ENCODE data around the gene FOLR2.
"Not testable (repeated sequence)": the region's sequence is repeated elsewhere in the genome, so short reads cannot be mapped to it uniquely, and the experiment has no call there.

DNA sequence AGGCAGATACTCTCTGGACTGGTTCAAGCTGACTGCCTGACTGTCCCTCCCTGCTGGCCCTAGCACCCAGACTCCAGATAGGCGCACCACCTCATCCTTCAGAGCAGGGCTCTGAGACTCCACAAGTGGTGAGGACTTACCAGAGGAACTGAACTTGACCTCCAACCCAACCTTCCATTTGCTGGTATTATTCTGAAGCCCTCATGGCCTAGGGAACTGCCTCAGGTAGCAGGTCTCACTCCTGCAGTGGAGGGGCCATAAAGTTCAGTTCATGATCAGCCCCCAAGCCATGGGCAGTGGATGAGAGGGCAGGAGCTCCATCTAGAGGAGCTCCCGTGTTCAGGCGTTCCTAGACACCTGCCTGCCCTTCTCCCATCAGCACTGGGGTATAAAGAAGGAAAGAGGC, 35.0 kb upstream of the FOLR2 start:
- TF ChIP-seq, protein P1, sequence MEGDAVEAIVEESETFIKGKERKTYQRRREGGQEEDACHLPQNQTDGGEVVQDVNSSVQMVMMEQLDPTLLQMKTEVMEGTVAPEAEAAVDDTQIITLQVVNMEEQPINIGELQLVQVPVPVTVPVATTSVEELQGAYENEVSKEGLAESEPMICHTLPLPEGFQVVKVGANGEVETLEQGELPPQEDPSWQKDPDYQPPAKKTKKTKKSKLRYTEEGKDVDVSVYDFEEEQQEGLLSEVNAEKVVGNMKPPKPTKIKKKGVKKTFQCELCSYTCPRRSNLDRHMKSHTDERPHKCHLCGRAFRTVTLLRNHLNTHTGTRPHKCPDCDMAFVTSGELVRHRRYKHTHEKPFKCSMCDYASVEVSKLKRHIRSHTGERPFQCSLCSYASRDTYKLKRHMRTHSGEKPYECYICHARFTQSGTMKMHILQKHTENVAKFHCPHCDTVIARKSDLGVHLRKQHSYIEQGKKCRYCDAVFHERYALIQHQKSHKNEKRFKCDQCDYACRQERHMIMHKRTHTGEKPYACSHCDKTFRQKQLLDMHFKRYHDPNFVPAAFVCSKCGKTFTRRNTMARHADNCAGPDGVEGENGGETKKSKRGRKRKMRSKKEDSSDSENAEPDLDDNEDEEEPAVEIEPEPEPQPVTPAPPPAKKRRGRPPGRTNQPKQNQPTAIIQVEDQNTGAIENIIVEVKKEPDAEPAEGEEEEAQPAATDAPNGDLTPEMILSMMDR (conservative IDR thresholded peaks at IDR 0.05; ENCODE audit: low read depth in 2 of 2), result peak; percentile 50 to 70
- TF ChIP-seq ZNF114 (CRISPR knock-in tag; IDR thresholded peaks at IDR 0.05); EZH2phosphoT487 (IDR thresholded peaks at IDR 0.05; ENCODE audit: unreplicated experiment); POLR2AphosphoS5 (IDR thresholded peaks at IDR 0.05; ENCODE audit: low read depth); EZH2 (IDR thresholded peaks at IDR 0.05; ENCODE audit: low read depth, unreplicated experiment); JUNB (IDR thresholded peaks at IDR 0.05; ENCODE audit: unreplicated experiment); NANOG (IDR thresholded peaks at IDR 0.05; ENCODE audit: borderline replicate concordance); ZNF331 (CRISPR knock-in tag; IDR thresholded peaks at IDR 0.05; ENCODE audit: low read depth); CREB1 (CRISPR knock-in tag; IDR thresholded peaks at IDR 0.05; ENCODE audit: low read depth); STAT1 (IDR thresholded peaks at IDR 0.05; ENCODE audit: unreplicated experiment): not testable (repeated sequence)
- TF ChIP-seq, protein P2, sequence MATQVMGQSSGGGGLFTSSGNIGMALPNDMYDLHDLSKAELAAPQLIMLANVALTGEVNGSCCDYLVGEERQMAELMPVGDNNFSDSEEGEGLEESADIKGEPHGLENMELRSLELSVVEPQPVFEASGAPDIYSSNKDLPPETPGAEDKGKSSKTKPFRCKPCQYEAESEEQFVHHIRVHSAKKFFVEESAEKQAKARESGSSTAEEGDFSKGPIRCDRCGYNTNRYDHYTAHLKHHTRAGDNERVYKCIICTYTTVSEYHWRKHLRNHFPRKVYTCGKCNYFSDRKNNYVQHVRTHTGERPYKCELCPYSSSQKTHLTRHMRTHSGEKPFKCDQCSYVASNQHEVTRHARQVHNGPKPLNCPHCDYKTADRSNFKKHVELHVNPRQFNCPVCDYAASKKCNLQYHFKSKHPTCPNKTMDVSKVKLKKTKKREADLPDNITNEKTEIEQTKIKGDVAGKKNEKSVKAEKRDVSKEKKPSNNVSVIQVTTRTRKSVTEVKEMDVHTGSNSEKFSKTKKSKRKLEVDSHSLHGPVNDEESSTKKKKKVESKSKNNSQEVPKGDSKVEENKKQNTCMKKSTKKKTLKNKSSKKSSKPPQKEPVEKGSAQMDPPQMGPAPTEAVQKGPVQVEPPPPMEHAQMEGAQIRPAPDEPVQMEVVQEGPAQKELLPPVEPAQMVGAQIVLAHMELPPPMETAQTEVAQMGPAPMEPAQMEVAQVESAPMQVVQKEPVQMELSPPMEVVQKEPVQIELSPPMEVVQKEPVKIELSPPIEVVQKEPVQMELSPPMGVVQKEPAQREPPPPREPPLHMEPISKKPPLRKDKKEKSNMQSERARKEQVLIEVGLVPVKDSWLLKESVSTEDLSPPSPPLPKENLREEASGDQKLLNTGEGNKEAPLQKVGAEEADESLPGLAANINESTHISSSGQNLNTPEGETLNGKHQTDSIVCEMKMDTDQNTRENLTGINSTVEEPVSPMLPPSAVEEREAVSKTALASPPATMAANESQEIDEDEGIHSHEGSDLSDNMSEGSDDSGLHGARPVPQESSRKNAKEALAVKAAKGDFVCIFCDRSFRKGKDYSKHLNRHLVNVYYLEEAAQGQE (IDR thresholded peaks at IDR 0.05; ENCODE audit: unreplicated experiment), result not testable (repeated sequence)

Measured in GM23338 (cell line).